OCI-LY1 (cell line): Measurements from ENCODE around the gene SPIB.
A peak's percentile ranks its signal among the peaks of the same experiment; 100 is the strongest.

Experiments
- H2AFZ ChIP-seq: fragments of 200-600 bp; sonication (generic), shearing (Covaris generic); 2 replicates; pipeline ENCODE4 v1.6.0; 2014; ENCODE audit warnings: antibody characterized with exemption, mild to moderate bottlenecking, low read length
- H3F3A ChIP-seq: fragments of 200-600 bp; sonication (generic), shearing (Covaris generic); 2 replicates; pipeline ENCODE4 v1.6.0; 2014; ENCODE audit warnings: mild to moderate bottlenecking, antibody characterized with exemption, low read length, moderate library complexity; ENCODE audit not compliant: insufficient read depth
- H3K27ac ChIP-seq: fragments of 200-600 bp; sonication (generic); 2 replicates; pipeline ENCODE4 v1.5.1; 2014; ENCODE audit warnings: low read length, mixed run types, mild to moderate bottlenecking, low read depth; ENCODE audit not compliant: poor library complexity, severe bottlenecking
- H3K27me3 ChIP-seq: fragments of 200-600 bp; sonication (generic); 2 replicates; pipeline ENCODE4 v1.6.0; 2014; ENCODE audit warnings: antibody characterized with exemption, mild to moderate bottlenecking, low read length, moderate library complexity; ENCODE audit not compliant: insufficient read depth
- H3K36me3 ChIP-seq: fragments of 200-600 bp; sonication (generic); 2 replicates; pipeline ENCODE4 v1.6.1; 2014; ENCODE audit warnings: mild to moderate bottlenecking, antibody characterized with exemption, low read length, moderate library complexity, mixed read lengths; ENCODE audit not compliant: insufficient read depth
- H3K4me1 ChIP-seq: fragments of 200-600 bp; sonication (generic); 2 replicates; pipeline ENCODE4 v1.5.1; 2014; ENCODE audit warnings: mild to moderate bottlenecking, low read length, moderate library complexity; ENCODE audit not compliant: insufficient read depth, severe bottlenecking
- H3K4me2 ChIP-seq: fragments of 200-600 bp; sonication (generic), shearing (Covaris generic); 2 replicates; pipeline ENCODE4 v1.6.1; 2014; ENCODE audit warnings: low read length
- H3K4me3 ChIP-seq: fragments of 200-600 bp; sonication (generic); 2 replicates; pipeline ENCODE4 v1.5.1; 2014; ENCODE audit warnings: low read length, low read depth, mild to moderate bottlenecking, mixed read lengths; ENCODE audit not compliant: poor library complexity, severe bottlenecking
- H3K79me2 ChIP-seq: fragments of 200-600 bp; shearing (Covaris generic); 2 replicates; pipeline ENCODE4 v1.6.1; 2016; ENCODE audit warnings: mixed run types, low read length, mixed read lengths; ENCODE audit not compliant: insufficient read depth
- H3K9ac ChIP-seq: fragments of 200-600 bp; sonication (generic), shearing (Covaris generic); 2 replicates; pipeline ENCODE4 v1.6.1; 2014; ENCODE audit warnings: mild to moderate bottlenecking, low read length, mixed read lengths
- H3K9me2 ChIP-seq: fragments of 200-600 bp; sonication (generic), shearing (Covaris generic); 2 replicates; pipeline ENCODE4 v1.6.1; 2014; ENCODE audit warnings: low read depth, mild to moderate bottlenecking, low read length, mixed read lengths
- H3K9me3 ChIP-seq: fragments of 200-600 bp; shearing (Covaris generic); 2 replicates; pipeline ENCODE4 v1.6.1; 2014; ENCODE audit warnings: low read length, mixed read lengths
- H4K20me1 ChIP-seq: fragments of 200-600 bp; sonication (generic), shearing (Covaris generic); 2 replicates; pipeline ENCODE4 v1.6.0; 2016; ENCODE audit warnings: mild to moderate bottlenecking, low read length; ENCODE audit not compliant: insufficient read depth
- CTCF ChIP-seq: fragments of 200-600 bp; sonication (generic), shearing (Covaris generic); IDR thresholded peaks from 2 replicates; pipeline ENCODE4 v1.5.1; 2017; ENCODE audit warnings: mild to moderate bottlenecking, antibody characterized with exemption, low read length, moderate library complexity, mixed read lengths
- EZH2 ChIP-seq: fragments of 200-600 bp; sonication (generic), shearing (Covaris generic); IDR thresholded peaks from 2 replicates; pipeline ENCODE4 v1.8.0; 2017; ENCODE audit warnings: borderline replicate concordance, mixed run types, mild to moderate bottlenecking, antibody characterized with exemption, low read length, moderate library complexity, mixed read lengths

The SPIB gene

GRCh38 chr19:50377051-50377461 is 41.7 kb upstream of the SPIB start:
- Histone ChIP-seq H3F3A (no peaks in the 10 kb centered on the region), H3K79me2 (no peaks in the 10 kb centered on the region), H3K4me3 (peak overlapping the region; percentile 89), H3K4me1 (peaks cover 5% of the 10 kb centered on the region), H2AFZ (no peak overlapping the region), H3K9me2 (no peaks in the 10 kb centered on the region), H3K4me2 (peak overlapping the region; percentile 35; the same call in 1 of the 2 replicates), H3K9me3 (no peaks in the 10 kb centered on the region), H4K20me1 (no peaks in the 10 kb centered on the region), H3K27me3 (no peaks in the 10 kb centered on the region), H3K27ac (no peak overlapping the region), H3K9ac (no peak overlapping the region), H3K36me3 (peaks cover 43% of the 10 kb centered on the region)
- TF ChIP-seq EZH2 (no peak), CTCF (no peak)

GRCh38 chr19:50377517-50377916 is 41.2 kb upstream of the SPIB start:
- H3K36me3 ChIP-seq: peaks cover 43% of the 10 kb centered on the region

GRCh38 chr19:50378169-50378862 is 40.4 kb upstream of the SPIB start:
- no peak overlapping the region for H3K27ac ChIP-seq
- no peaks in the 10 kb centered on the region for H3K27me3 ChIP-seq
- no peaks in the 10 kb centered on the region for H3K79me2 ChIP-seq
- no peaks in the 10 kb centered on the region for H3F3A ChIP-seq
- H3K36me3 ChIP-seq: peaks cover 43% of the 10 kb centered on the region
- H3K4me2 ChIP-seq: no peak overlapping the region
- H3K4me1 ChIP-seq: peaks cover 7% of the 10 kb centered on the region
- H3K4me3 ChIP-seq: no peak overlapping the region
- H3K9ac ChIP-seq: no peak overlapping the region
- H3K9me3 ChIP-seq: no peaks in the 10 kb centered on the region
- TF ChIP-seq EZH2: no peak
- TF ChIP-seq CTCF: no peak
- no peak overlapping the region for H2AFZ ChIP-seq
- H3K9me2 ChIP-seq: no peaks in the 10 kb centered on the region
- H4K20me1 ChIP-seq: no peaks in the 10 kb centered on the region

More at GRCh38 chr19:50377517-50377916, 41.2 kb upstream of the SPIB start:
- Histone ChIP-seq H3F3A (no peaks in the 10 kb centered on the region), H3K79me2 (no peaks in the 10 kb centered on the region), H3K9me2 (no peaks in the 10 kb centered on the region), H3K27ac (no peak overlapping the region), H3K9me3 (no peaks in the 10 kb centered on the region), H4K20me1 (no peaks in the 10 kb centered on the region), H3K9ac (no peak overlapping the region), H2AFZ (no peak overlapping the region), H3K4me2 (peak overlapping the region; percentile 35; the same call in 1 of the 2 replicates), H3K4me1 (peaks cover 5% of the 10 kb centered on the region), H3K27me3 (no peaks in the 10 kb centered on the region), H3K4me3 (peak overlapping the region; percentile 89)
- TF ChIP-seq CTCF: no peak
- no peak for TF ChIP-seq EZH2
